DND-41 (cell line): ENCODE results near the gene PLA2G12B.
"Not testable (repeated sequence)": the region's sequence is repeated elsewhere in the genome, so short reads cannot be mapped to it uniquely, and the experiment has no call there.

Experiments
- ATAC-seq: fragments of 200-7000 bp; cut with Tn5 transposase; 3 replicates; pipeline ENCODE4 v1.9.1; 2021; ENCODE audit warnings: low read depth; ENCODE audit not compliant: insufficient read depth
- DNase-seq: peaks from one replicate; pipeline ENCODE4 v3.0.0-alpha.2; 2020
- H2AFZ ChIP-seq: 2 replicates; pipeline ENCODE4 v1.6.0; 2012; ENCODE audit warnings: low read depth, low read length
- H3K27ac ChIP-seq: 2 replicates; pipeline ENCODE4 v1.5.1; 2012; ENCODE audit warnings: low read length, inconsistent platforms
- H3K27me3 ChIP-seq: fragments of 200-600 bp; sonication (generic); 2 replicates; pipeline ENCODE4 v1.6.0; 2012; ENCODE audit warnings: low read length, mild to moderate bottlenecking, inconsistent platforms; ENCODE audit not compliant: insufficient read depth, poor library complexity
- H3K36me3 ChIP-seq: 2 replicates; pipeline ENCODE4 v1.5.1; 2012; ENCODE audit warnings: low read length, inconsistent platforms; ENCODE audit not compliant: insufficient read depth
- H3K4me1 ChIP-seq: 2 replicates; pipeline ENCODE4 v1.5.1; 2012; ENCODE audit warnings: mild to moderate bottlenecking, low read length; ENCODE audit not compliant: insufficient read depth
- H3K4me2 ChIP-seq: 2 replicates; pipeline ENCODE4 v1.6.0; 2012; ENCODE audit warnings: mild to moderate bottlenecking, moderate library complexity, low read length, inconsistent platforms; ENCODE audit not compliant: insufficient read depth
- H3K4me3 ChIP-seq, 2 experiments: fragments of 200-600 bp in 1 of 2; shearing (Covaris generic) in 1 of 2; 2 replicates each; pipeline ENCODE4 v1.5.1; 2012 to 2016; ENCODE audit warnings: inconsistent platforms in 2 of 2, low read length in 2 of 2, mild to moderate bottlenecking in 2 of 2, low read depth in 1 of 2, moderate library complexity in 1 of 2
- H3K79me2 ChIP-seq: 2 replicates; pipeline ENCODE4 v1.6.0; 2012; ENCODE audit warnings: low read length, inconsistent platforms; ENCODE audit not compliant: insufficient read depth
- H3K9ac ChIP-seq: 2 replicates; pipeline ENCODE4 v1.6.0; 2012; ENCODE audit warnings: low read depth, mild to moderate bottlenecking, inconsistent platforms, low read length, moderate library complexity
- H3K9me3 ChIP-seq: 2 replicates; pipeline ENCODE4 v1.5.1; 2012; ENCODE audit warnings: low read length, moderate library complexity, mild to moderate bottlenecking, inconsistent platforms; ENCODE audit not compliant: insufficient read depth, severe bottlenecking
- H4K20me1 ChIP-seq: 2 replicates; pipeline ENCODE4 v1.6.0; 2012; ENCODE audit warnings: low read length; ENCODE audit not compliant: insufficient read depth
- CTCF ChIP-seq: IDR thresholded peaks from 2 replicates; pipeline ENCODE4 v1.5.1; 2012; ENCODE audit warnings: borderline replicate concordance, low read length, moderate library complexity, mild to moderate bottlenecking; ENCODE audit not compliant: poor library complexity, severe bottlenecking; ENCODE audit errors: extremely low read depth
- EZH2 ChIP-seq: IDR thresholded peaks from 3 replicates; pipeline ENCODE4 v1.6.1; 2012; ENCODE audit warnings: borderline replicate concordance, low read depth, mild to moderate bottlenecking, moderate library complexity, low read length, inconsistent platforms; ENCODE audit not compliant: severe bottlenecking

The PLA2G12B gene

GRCh38 chr10:72927485-72927884, 27.1 kb downstream of the PLA2G12B start:
- H3K9ac ChIP-seq, result no peak overlapping the region
- ATAC-seq, result no peak

GRCh38 chr10:72925951-72926465, 28.6 kb downstream of the PLA2G12B start:
- Histone ChIP-seq H3K9ac (no peak overlapping the region), H3K4me3 (no peak overlapping the region), H3K79me2 (no peaks in the 10 kb centered on the region), H3K36me3 (no peaks in the 10 kb centered on the region), H3K27me3 (no peaks in the 10 kb centered on the region), H3K27ac (no peak overlapping the region), H4K20me1 (no peaks in the 10 kb centered on the region), H3K4me2 (no peak overlapping the region), H2AFZ (no peak overlapping the region), H3K4me1 (no peaks in the 10 kb centered on the region), H3K9me3 (peaks cover 3% of the 10 kb centered on the region)
- ATAC-seq, result no peak
- no peak for TF ChIP-seq EZH2
- TF ChIP-seq CTCF, result no peak
- DNase-seq, result no peak

More at GRCh38 chr10:72927485-72927884, 27.1 kb downstream of the PLA2G12B start:
- H3K9me3 ChIP-seq, result no peaks in the 10 kb centered on the region
- H3K27me3 ChIP-seq, result no peaks in the 10 kb centered on the region
- no peak overlapping the region for H2AFZ ChIP-seq
- no peak overlapping the region for H3K4me2 ChIP-seq
- H3K27ac ChIP-seq, result no peak overlapping the region
- no peaks in the 10 kb centered on the region for H3K4me1 ChIP-seq
- H3K4me3 ChIP-seq, result no peak overlapping the region
- H3K79me2 ChIP-seq, result no peaks in the 10 kb centered on the region
- H3K36me3 ChIP-seq, result no peaks in the 10 kb centered on the region
- no peak for DNase-seq
- H4K20me1 ChIP-seq, result no peaks in the 10 kb centered on the region
- TF ChIP-seq CTCF, result no peak
- TF ChIP-seq EZH2, result no peak

- Histone ChIP-seq H3K27me3 (no peaks in the 10 kb centered on the region), H3K9ac (no peak overlapping the region), H3K4me2 (no peak overlapping the region), H3K79me2 (no peaks in the 10 kb centered on the region), H3K36me3 (no peaks in the 10 kb centered on the region), H4K20me1 (no peaks in the 10 kb centered on the region), H2AFZ (no peak overlapping the region), H3K4me1 (no peaks in the 10 kb centered on the region), H3K27ac (no peak overlapping the region), H3K4me3 (no peak overlapping the region), H3K9me3 (peaks cover 3% of the 10 kb centered on the region)
- no peak for TF ChIP-seq EZH2
- TF ChIP-seq CTCF, result no peak
- DNase-seq (no peak), ATAC-seq (no peak)
These were observed 30.3 kb downstream of the PLA2G12B start for GRCh38 chr10:72924351-72924750.

- not testable (repeated sequence) for H3K36me3 ChIP-seq, H3K9ac ChIP-seq, H3K79me2 ChIP-seq, H3K4me3 ChIP-seq, H3K9me3 ChIP-seq, H4K20me1 ChIP-seq, H3K27ac ChIP-seq, H3K27me3 ChIP-seq, H3K4me1 ChIP-seq, DNase-seq, H3K4me2 ChIP-seq, ATAC-seq, H2AFZ ChIP-seq
These were observed 33.4 kb downstream of the PLA2G12B start for GRCh38 chr10:72921147-72921683.
